Liver (tissue), 9 donors: Measurements from ENCODE around the gene FREM3. TPM values are rescaled to one million over a fixed set of nuclear protein-coding genes. Genes with fewer than 3 reads are reported as not detected.
"Not testable (repeated sequence)": the region's sequence is repeated elsewhere in the genome, so short reads cannot be mapped to it uniquely, and the experiment has no call there.

ENCODE experiments used
- DNase-seq: peaks from one replicate; pipeline ENCODE4 v3.0.0-alpha.2; 2017; ENCODE audit warnings: low spot score
- H3K27ac ChIP-seq, 2 donors: one replicate each; pipeline ENCODE4 v1.7.0; 2013; ENCODE audit warnings: inconsistent platforms in 2 of 2, low read length in 2 of 2, control low read depth in 1 of 2, low read depth in 1 of 2, mild to moderate bottlenecking in 1 of 2
- H3K27me3 ChIP-seq, 4 donors: one replicate each; pipeline versions ENCODE4 v1.6.1 to v1.7.0; 2013; ENCODE audit warnings: low read length in 3 of 4, inconsistent platforms in 1 of 4, mild to moderate bottlenecking in 1 of 4, moderate library complexity in 1 of 4; ENCODE audit not compliant: control insufficient read depth in 4 of 4, insufficient read depth in 4 of 4
- H3K36me3 ChIP-seq, 4 donors: one replicate each; pipeline versions ENCODE4 v1.6.1 to v1.7.0; 2013; ENCODE audit warnings: low read length in 3 of 4, mild to moderate bottlenecking in 3 of 4, low read depth in 1 of 4, moderate library complexity in 1 of 4; ENCODE audit not compliant: control insufficient read depth in 4 of 4, insufficient read depth in 3 of 4
- H3K4me1 ChIP-seq, 4 donors: one replicate each; pipeline versions ENCODE4 v1.6.1 to v1.7.0; 2013; ENCODE audit warnings: low read length in 3 of 4, mild to moderate bottlenecking in 3 of 4, moderate library complexity in 1 of 4; ENCODE audit not compliant: control insufficient read depth in 4 of 4, insufficient read depth in 4 of 4
- H3K4me3 ChIP-seq, 3 donors: one replicate each; pipeline versions ENCODE4 v1.6.1 to v1.7.0; 2013; ENCODE audit warnings: low read length in 3 of 3, control low read depth in 1 of 3, low read depth in 1 of 3, mild to moderate bottlenecking in 1 of 3
- H3K9ac ChIP-seq, 2 donors: one replicate each; pipeline ENCODE4 v1.7.0; 2013; ENCODE audit warnings: low read length in 2 of 2, mild to moderate bottlenecking in 2 of 2, moderate library complexity in 2 of 2, control low read depth in 1 of 2, low read depth in 1 of 2
- H3K9me3 ChIP-seq, 4 donors: one replicate each; pipeline versions ENCODE4 v1.6.1 to v1.7.0; 2013; ENCODE audit warnings: low read length in 3 of 4; ENCODE audit not compliant: control insufficient read depth in 4 of 4
- ATF3 ChIP-seq: IDR thresholded peaks from 2 replicates; pipeline ENCODE4 v1.6.1; 2016; ENCODE audit warnings: antibody characterized with exemption
- CTCF ChIP-seq: fragments of 150-350 bp; IDR thresholded peaks from 2 replicates; pipeline ENCODE4 v1.5.1; 2017; ENCODE audit warnings: improper control_type of control experiment, low read depth, low read length; ENCODE audit not compliant: missing input control
- EGR1 ChIP-seq, 2 donors: IDR thresholded peaks; 2 replicates each; pipeline ENCODE4 v1.6.1; 2016 to 2018; ENCODE audit warnings: antibody characterized with exemption in 2 of 2, low read depth in 2 of 2
- FOXA1 ChIP-seq: IDR thresholded peaks from 2 replicates; pipeline ENCODE4 v1.6.1; 2016; ENCODE audit warnings: antibody characterized with exemption
- FOXA2 ChIP-seq: IDR thresholded peaks from 2 replicates; pipeline ENCODE4 v1.6.1; 2016; ENCODE audit warnings: antibody characterized with exemption
- GABPA ChIP-seq, 2 donors: IDR thresholded peaks in 1 of 2; conservative IDR thresholded peaks in 1 of 2; 2 replicates each; pipeline ENCODE4 v1.6.1; 2016; ENCODE audit warnings: antibody characterized with exemption in 2 of 2, mild to moderate bottlenecking in 1 of 2, moderate library complexity in 1 of 2
- HNF4A ChIP-seq, 2 donors: conservative IDR thresholded peaks; 2 replicates each; pipeline ENCODE4 v1.6.1; 2016; ENCODE audit warnings: antibody characterized with exemption in 2 of 2, mild to moderate bottlenecking in 2 of 2
- HNF4G ChIP-seq: IDR thresholded peaks from 2 replicates; pipeline ENCODE4 v1.6.1; 2016; ENCODE audit warnings: antibody characterized with exemption
- JUND ChIP-seq, 2 donors: IDR thresholded peaks; 2 replicates each; pipeline ENCODE4 v1.6.1; 2016; ENCODE audit warnings: antibody characterized with exemption in 2 of 2
- MAX ChIP-seq: IDR thresholded peaks from 2 replicates; pipeline ENCODE4 v1.6.1; 2016; ENCODE audit warnings: antibody characterized with exemption
- NR2F2 ChIP-seq: IDR thresholded peaks from 2 replicates; pipeline ENCODE4 v1.6.1; 2016; ENCODE audit warnings: antibody characterized with exemption
- RAD21 ChIP-seq, 2 donors: IDR thresholded peaks; 2 replicates each; pipeline ENCODE4 v1.6.1; 2016; ENCODE audit warnings: antibody characterized with exemption in 2 of 2, mild to moderate bottlenecking in 2 of 2
- REST ChIP-seq: IDR thresholded peaks from 2 replicates; pipeline ENCODE4 v1.6.1; 2016; ENCODE audit warnings: antibody characterized with exemption, mild to moderate bottlenecking
- RXRA ChIP-seq, 2 donors: IDR thresholded peaks; 2 replicates each; pipeline ENCODE4 v1.6.1; 2017 to 2018; ENCODE audit warnings: antibody characterized with exemption in 2 of 2, mild to moderate bottlenecking in 1 of 2
- SP1 ChIP-seq: IDR thresholded peaks from 2 replicates; pipeline ENCODE4 v1.6.1; 2018; ENCODE audit warnings: antibody characterized with exemption, mild to moderate bottlenecking
- TAF1 ChIP-seq: conservative IDR thresholded peaks from 2 replicates; pipeline ENCODE4 v1.6.1; 2016; ENCODE audit warnings: antibody characterized with exemption, mild to moderate bottlenecking
- YY1 ChIP-seq: IDR thresholded peaks from 2 replicates; pipeline ENCODE4 v1.6.1; 2016; ENCODE audit warnings: antibody characterized with exemption, mild to moderate bottlenecking
- ZBTB33 ChIP-seq: IDR thresholded peaks from 2 replicates; pipeline ENCODE4 v1.6.1; 2016; ENCODE audit warnings: antibody characterized with exemption
- WGBS: extraction: QIAGEN DNeasy Blood & Tissue Kit; methylation state at CpG from one replicate; pipeline ENCODE4 v1.1.7; 2013; 5-methylcytosine and 5-hydroxymethylcytosine counted together
- polyA plus RNA-seq, 2 donors: library from polyadenylated mRNA; stranded (reverse) in 1 of 2; unstranded in 1 of 2; fragments of 200-250 nt in 1 of 2; fragments of >200 nt in 1 of 2; fragmentation: Nextera tagmentation in 1 of 2; extraction: Ambion mirVana in 1 of 2; gene quantifications; one replicate each; pipeline versions ENCODE4 v1.2.1 to v1.2.3, GENCODE V29; 2013 to 2015
- total RNA-seq, 2 donors: library from RNA; depleted of rRNA; stranded (reverse); fragments of >200 nt; gene quantifications; one replicate each; pipeline ENCODE4 v1.2.3, GENCODE V29; 2014
- donor health status: healthy.
- donor health status: healthy.
- donor health status: healthy.
- donor health status: healthy.
- donor health status: healthy.

FREM3 gene
- total and polyA plus RNA-seq, 4 donors: not detected

- 76% methylated on average over 1 of the region's 1 CpG for WGBS
- Histone ChIP-seq H3K9ac (no peak overlapping the region), H3K4me1 (no peaks in the 10 kb centered on the region), H3K4me3 (no peak overlapping the region), H3K9me3 (no peaks in the 10 kb centered on the region), H3K36me3 (no peaks in the 10 kb centered on the region), H3K27me3 (no peaks in the 10 kb centered on the region), H3K27ac (no peak overlapping the region)
- TF ChIP-seq HNF4G (no peak), CTCF (no peak), HNF4A (conservative IDR thresholded peaks at IDR 0.05) (no peak), REST (no peak), ZBTB33 (no peak), GABPA (IDR thresholded peaks at IDR 0.05 in 1 of 2, conservative IDR thresholded peaks at IDR 0.05 in 1 of 2) (no peak), JUND (IDR thresholded peaks at IDR 0.05) (no peak), RXRA (IDR thresholded peaks at IDR 0.05) (no peak), RAD21 (IDR thresholded peaks at IDR 0.05) (no peak), FOXA2 (no peak), MAX (no peak), FOXA1 (no peak), SP1 (no peak), EGR1 (IDR thresholded peaks at IDR 0.05; ENCODE audit: low read depth in 2 of 2) (no peak), YY1 (no peak), ATF3 (no peak), TAF1 (no peak), NR2F2 (no peak)
- no peak for DNase-seq
Observed at GRCh38 chr4:143736861-143737260, 36.4 kb upstream of the FREM3 start.

GRCh38 chr4:143736061-143736460, 35.6 kb upstream of the FREM3 start:
- not testable (repeated sequence) for DNase-seq, H3K27me3 ChIP-seq, H3K4me3 ChIP-seq, H3K36me3 ChIP-seq, H3K9me3 ChIP-seq, H3K4me1 ChIP-seq, H3K9ac ChIP-seq, H3K27ac ChIP-seq
- WGBS: 66% methylated on average over 6 of the region's 6 CpGs
